HG03521 (cell line): ENCODE results near the gene NLRP6.

Experiments
- ATAC-seq: cut with Tn5 transposase; IDR thresholded peaks from one replicate; pipeline ENCODE4 v1.9.1; 2021; ENCODE audit warnings: mild to moderate bottlenecking, moderate library complexity; ENCODE audit not compliant: unreplicated experiment

The NLRP6 gene

GRCh38 chr11:292211-293121 is 14.3 kb downstream of the NLRP6 start:
- ATAC-seq = no peak

GRCh38 chr11:293271-293851 is 15.2 kb downstream of the NLRP6 start:
- ATAC-seq = no peak

GRCh38 chr11:293852-294661 is 15.8 kb downstream of the NLRP6 start:
- no peak for ATAC-seq

- no peak for ATAC-seq
Observed at GRCh38 chr11:294780-295179, 16.6 kb downstream of the NLRP6 start.

GRCh38 chr11:295351-296170 is 17.4 kb downstream of the NLRP6 start:
- no peak for ATAC-seq

- no peak for ATAC-seq
Observed at GRCh38 chr11:296171-297050, 18.2 kb downstream of the NLRP6 start.

DNA sequence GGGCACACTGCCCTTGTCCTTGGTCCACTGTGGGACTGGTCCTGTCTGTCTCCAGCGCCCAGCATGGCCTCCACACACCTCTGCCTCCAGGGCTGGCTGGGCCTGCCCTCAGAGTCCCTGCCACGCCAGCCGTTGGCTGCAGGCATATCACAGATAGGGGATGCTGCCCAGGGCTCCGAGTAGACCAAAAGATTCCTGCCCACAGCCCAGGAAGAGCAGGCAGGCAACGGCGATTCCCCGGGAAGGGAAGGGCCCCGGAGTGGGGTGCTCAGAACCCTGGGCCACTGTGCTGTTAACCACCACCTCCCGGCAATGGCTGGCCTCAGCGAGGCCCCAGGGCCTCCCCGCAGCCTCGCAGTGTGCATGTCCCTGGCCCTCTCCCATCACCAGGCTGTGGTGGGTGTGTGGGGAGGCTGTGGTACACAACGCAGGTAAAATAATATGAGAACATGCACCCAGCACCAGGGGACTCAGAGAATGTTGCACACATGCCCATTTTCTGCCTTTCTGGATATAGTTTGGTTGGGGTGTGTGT is 18.9 kb downstream of the NLRP6 start:
- ATAC-seq = no peak

GRCh38 chr11:297586-298405 is 19.6 kb downstream of the NLRP6 start:
- ATAC-seq = no peak

DNA sequence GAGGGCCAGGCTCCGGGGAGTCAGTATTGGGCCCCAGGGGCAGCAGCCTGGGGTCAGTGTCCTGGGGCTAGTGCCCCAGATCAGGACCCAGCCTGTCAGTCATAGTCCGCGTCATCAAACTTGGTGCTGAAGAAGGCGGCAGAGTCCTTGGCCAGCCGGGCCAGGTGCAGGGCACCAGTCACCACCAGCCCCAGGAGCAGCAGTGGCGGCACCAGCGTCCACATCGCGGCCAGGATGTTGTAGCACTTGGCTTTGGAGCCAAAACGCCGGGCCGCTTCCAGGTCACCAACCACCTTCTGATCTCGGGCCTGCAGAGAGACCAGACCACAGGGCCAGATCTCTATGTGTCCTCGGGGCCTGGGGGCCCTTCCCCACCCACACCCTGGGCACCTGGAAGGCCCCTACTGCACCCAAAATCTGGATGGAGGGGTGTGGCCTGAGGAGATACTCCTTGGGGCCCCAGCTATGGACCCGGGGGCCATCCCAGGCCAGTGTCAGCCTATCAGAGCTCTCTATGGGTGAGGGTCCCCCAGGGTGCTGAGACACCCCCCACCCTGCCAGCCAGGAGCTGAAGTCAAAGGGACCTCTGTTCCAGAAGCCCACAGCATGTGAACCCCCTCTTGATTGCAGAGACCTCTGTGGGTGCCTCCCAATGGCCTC is 20.3 kb downstream of the NLRP6 start:
- ATAC-seq = no peak

- no peak for ATAC-seq
Observed at GRCh38 chr11:299081-299891, 21.1 kb downstream of the NLRP6 start, which contains the start of gene IFITM5. IFITM5 (minus strand) TSS chr11:299526; CDS start chr11:299490, 36 bp downstream.

GRCh38 chr11:299951-300735 is 21.9 kb downstream of the NLRP6 start:
- ATAC-seq = no peak

DNA sequence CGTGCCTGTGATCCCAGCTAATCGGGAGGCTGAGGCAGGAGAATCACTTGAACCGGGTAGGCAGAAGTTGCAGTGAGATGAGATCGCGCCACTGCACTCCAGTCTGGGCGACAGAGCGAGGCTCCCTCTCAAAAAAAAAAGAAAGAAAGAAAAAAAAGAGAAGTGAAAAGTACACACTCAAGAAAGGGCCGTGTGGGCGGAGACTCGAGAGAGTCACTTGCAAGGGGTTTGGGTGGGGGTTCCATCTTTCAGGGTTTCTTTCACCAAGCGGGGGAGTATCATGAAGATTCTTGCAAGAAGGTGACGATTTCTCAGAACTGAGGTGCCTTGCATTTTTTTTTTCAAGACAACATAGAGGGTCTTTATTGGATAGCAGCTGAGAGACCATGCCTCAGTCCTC is 25.2 kb downstream of the NLRP6 start:
- ATAC-seq = no peak

DNA sequence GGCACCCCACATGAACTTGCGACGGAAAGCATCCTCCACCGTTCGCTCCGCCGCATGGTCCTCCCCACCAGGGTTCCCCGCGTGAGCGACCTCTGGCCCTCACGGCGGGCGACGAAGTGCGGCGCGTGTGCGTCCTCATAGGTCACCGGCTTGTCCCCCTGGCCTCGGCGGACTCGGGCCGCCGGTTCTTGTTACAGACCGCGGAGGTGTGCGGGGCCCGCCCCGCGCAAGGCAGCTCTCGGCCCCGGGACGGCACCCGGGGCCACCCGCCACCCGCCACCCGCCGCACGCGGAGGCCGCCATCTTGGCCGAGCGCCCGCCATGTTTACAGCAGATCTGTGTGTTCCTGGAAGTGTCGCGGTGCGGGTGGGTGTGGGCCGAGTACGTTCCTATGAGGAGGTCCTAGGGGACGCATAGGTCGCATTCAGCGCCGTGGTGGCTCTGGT is 25.9 kb downstream of the NLRP6 start:
- ATAC-seq = no peak

- no peak for ATAC-seq
Observed at GRCh38 chr11:304915-305843, 27.0 kb downstream of the NLRP6 start.

GRCh38 chr11:305844-306211 is 27.6 kb downstream of the NLRP6 start:
- ATAC-seq = no peak
